ENCODE measurements around the gene KCNH5.

Gene KCNH5

DNA sequence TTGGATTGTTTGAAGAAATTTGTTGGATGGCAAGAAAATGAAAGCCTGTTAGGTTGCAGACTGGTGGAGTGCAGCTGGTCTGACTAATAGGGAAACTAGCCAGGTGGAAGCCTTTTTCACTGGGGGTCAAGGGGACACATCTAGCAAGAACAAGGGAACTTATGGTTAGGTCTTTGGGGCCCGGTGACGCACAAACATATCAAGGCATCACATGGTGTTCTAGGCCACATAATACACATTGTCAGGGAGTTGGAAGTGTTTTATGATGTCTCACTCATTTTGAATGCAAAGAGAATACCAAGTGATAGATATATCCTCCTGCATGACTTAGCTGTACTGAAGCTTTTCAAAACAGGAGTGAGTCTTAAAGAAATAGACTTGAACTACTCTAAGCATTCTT is 351.2 kb downstream of the KCNH5 start:
- TF ChIP-seq, protein P1, sequence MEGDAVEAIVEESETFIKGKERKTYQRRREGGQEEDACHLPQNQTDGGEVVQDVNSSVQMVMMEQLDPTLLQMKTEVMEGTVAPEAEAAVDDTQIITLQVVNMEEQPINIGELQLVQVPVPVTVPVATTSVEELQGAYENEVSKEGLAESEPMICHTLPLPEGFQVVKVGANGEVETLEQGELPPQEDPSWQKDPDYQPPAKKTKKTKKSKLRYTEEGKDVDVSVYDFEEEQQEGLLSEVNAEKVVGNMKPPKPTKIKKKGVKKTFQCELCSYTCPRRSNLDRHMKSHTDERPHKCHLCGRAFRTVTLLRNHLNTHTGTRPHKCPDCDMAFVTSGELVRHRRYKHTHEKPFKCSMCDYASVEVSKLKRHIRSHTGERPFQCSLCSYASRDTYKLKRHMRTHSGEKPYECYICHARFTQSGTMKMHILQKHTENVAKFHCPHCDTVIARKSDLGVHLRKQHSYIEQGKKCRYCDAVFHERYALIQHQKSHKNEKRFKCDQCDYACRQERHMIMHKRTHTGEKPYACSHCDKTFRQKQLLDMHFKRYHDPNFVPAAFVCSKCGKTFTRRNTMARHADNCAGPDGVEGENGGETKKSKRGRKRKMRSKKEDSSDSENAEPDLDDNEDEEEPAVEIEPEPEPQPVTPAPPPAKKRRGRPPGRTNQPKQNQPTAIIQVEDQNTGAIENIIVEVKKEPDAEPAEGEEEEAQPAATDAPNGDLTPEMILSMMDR (IDR thresholded peaks at IDR 0.05; ENCODE audit: borderline replicate concordance, insufficient read depth, low read depth, low read length): no peak
- no peak overlapping the region for H3K4me3 ChIP-seq (ENCODE audit: low read depth, low read length)

DNA sequence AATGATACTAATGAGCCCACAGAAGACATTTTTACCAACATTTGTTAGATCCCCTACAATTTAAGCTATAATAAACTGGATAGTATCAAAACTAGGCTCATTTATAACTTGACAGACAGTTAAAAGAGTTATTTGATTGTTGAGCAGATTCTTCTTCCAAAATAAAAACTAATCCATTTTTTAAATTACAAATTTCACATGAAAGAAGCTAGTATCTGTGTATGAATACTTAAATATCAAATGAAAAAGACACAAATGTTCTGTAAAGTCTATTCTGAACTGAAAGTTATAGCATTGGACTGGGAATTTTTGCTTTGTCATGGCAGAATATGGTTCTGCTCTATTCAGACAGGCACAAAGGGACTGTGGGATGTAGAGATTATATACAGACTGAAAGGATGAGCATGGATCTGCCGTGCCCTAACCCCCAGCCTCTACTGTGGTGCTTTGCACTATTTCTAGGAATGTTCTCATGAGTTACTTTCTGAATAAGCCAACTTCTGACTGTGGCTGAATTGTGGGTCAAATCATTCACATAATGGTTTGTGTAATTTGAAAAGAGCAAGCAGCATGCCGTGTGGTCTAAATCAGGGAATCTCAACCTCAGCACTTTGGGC is 352.7 kb downstream of the KCNH5 start:
- TF ChIP-seq, protein P1 (IDR thresholded peaks at IDR 0.05; ENCODE audit: borderline replicate concordance, insufficient read depth, low read depth, low read length): no peak

DNA sequence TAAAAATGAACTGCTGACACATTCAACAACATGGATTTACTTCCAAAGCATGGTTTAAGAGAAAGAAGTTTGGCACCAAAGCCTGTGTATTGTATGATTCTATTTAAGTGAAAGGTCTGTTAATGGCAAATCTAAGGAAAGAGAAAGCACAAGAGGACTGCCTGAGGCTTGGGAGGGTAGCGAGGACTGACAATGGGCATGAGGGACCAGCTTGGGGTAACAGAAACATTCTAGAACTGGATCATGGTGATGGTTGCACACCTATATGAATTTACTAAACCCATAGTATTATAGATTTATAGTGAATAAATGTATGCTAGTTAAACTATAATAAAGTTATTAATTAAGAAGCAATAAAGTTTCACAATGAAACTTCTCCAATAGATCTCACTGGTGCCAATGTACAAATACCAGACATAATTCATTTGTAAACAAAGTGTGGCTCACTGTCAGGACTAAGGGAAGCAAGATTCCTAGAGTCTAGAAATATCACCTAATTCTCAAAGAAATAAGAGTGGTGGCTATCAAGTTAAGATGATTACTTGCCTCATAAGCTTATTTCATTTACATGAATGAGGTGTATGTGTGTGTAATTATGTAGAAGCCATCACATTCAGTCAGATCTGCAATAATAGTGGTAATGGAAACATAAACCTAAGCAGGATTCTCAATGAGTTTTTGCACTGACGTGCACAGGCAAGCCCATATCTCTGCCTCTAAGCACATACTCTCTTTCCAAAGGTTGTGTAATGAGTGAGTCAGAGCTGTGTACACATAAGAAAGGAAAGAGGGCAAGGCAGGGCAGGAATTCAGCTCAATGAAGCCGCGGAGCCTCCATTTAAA is 353.4 kb downstream of the KCNH5 start:
- TF ChIP-seq, protein P1 (IDR thresholded peaks at IDR 0.05; ENCODE audit: borderline replicate concordance, insufficient read depth, low read depth, low read length): no peak
- H3K4me3 ChIP-seq (ENCODE audit: low read depth, low read length): no peak overlapping the region

More for the DNA sequence above, 352.7 kb downstream of the KCNH5 start:
- H3K4me3 ChIP-seq (ENCODE audit: low read depth, low read length): no peak overlapping the region

DNA sequence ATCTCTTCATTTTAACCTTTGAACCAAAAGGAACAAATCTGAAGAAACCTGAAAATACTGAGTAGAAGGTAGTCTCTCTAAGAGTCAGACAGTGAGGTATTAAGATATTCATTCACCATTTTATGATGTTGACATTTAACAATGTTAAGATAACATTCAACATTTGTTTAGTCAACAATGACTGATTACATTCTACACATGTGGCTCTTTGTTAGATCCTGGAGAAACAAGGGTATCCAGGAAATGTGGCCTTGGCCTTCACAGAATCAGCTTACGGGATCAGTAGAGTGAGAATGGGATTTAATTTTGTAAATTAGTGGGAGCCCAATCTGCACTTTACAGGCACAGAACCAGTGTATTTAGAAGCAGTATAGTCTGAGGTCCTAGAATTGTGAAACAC is 355.5 kb downstream of the KCNH5 start:
- no peak overlapping the region for H3K4me3 ChIP-seq (ENCODE audit: low read depth, low read length)
- TF ChIP-seq, protein P1 (IDR thresholded peaks at IDR 0.05; ENCODE audit: borderline replicate concordance, insufficient read depth, low read depth, low read length): no peak

DNA sequence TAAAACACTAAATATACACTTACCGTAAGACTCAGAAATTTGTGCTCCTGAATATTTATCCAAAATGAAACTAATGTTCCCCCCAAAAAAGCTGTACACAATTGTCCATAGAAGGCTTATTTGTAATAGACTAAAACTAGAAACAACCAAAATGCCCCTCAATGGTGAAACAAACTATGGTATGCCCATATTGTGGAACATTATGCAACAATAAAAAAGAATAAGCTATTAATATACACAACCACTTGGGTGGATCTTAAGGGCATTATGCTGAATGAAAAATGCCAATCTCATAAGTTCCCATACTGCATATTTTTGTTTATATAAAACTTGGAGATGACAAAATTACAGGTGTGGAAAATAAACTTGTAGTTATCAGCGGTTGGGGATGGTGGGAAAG is 357.4 kb downstream of the KCNH5 start:
- TF ChIP-seq, protein P1 (IDR thresholded peaks at IDR 0.05; ENCODE audit: borderline replicate concordance, insufficient read depth, low read depth, low read length): no peak

DNA sequence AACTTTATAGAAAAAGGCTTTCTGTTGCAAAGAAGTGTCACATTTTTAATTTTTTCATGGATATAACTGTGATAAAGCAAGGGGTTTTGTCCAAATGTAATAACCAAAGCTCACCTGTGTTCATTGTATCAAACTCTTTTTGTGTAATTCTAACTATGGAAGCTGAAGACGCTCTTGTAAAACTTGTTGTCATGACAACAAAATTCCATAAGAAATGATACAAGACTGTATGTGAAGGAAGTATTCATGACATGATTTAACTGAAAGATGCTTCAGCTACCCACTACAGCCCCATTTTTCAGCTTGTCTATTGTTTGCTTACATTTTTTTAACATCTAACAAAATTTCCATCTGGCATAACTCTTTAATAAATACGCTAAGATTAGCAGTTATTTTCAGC is 360.9 kb downstream of the KCNH5 start:
- TF ChIP-seq, protein P1 (IDR thresholded peaks at IDR 0.05; ENCODE audit: borderline replicate concordance, insufficient read depth, low read depth, low read length): no peak
- H3K4me3 ChIP-seq (ENCODE audit: low read depth, low read length): no peak overlapping the region

More for the DNA sequence above, 357.4 kb downstream of the KCNH5 start:
- H3K4me3 ChIP-seq (ENCODE audit: low read depth, low read length): no peak overlapping the region

DNA sequence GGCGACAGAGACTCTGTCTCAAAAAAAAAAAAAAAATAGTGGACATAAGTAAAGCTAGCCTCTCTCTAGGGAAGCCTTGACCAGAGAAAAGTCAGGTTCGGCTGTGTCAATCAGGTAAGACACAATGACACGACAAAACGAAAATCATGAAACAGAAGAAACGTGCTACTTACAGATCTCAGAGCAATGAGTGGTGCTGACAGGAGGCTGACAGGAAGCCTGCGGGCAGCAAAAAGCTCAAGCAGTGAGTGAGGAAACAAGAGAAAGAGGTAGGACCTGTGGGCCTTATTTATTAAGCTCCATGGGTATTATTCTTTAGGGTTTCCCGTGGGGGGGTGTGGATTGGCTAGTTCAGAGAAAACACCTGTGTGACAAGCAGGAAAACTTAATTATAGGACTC is 363.1 kb downstream of the KCNH5 start:
- TF ChIP-seq, protein P1 (IDR thresholded peaks at IDR 0.05; ENCODE audit: borderline replicate concordance, insufficient read depth, low read depth, low read length): no peak
- H3K4me3 ChIP-seq (ENCODE audit: low read depth, low read length): no peak overlapping the region
